GM12864 (cell line): ENCODE results near the gene STUM.

ENCODE experiments used
- DNase-seq: peaks from one replicate; pipeline ENCODE4 v3.0.0-alpha.2; 2011; ENCODE audit warnings: low read depth
- H3K4me3 ChIP-seq: 2 replicates; pipeline ENCODE4 v1.5.1; 2011; ENCODE audit warnings: mild to moderate bottlenecking, low read depth, low read length, control low read depth
- TF ChIP-seq, protein P1 (sequence below): IDR thresholded peaks from 2 replicates; pipeline ENCODE4 v1.5.1; 2011; ENCODE audit warnings: low read depth, mild to moderate bottlenecking, moderate library complexity, low read length, control low read depth, inconsistent platforms; ENCODE audit errors: missing control alignments

The STUM gene

GRCh38 chr1:226640321-226641136 lies 92.0 kb downstream of the STUM start:
- no peak overlapping the region for H3K4me3 ChIP-seq
- TF ChIP-seq, protein P1, sequence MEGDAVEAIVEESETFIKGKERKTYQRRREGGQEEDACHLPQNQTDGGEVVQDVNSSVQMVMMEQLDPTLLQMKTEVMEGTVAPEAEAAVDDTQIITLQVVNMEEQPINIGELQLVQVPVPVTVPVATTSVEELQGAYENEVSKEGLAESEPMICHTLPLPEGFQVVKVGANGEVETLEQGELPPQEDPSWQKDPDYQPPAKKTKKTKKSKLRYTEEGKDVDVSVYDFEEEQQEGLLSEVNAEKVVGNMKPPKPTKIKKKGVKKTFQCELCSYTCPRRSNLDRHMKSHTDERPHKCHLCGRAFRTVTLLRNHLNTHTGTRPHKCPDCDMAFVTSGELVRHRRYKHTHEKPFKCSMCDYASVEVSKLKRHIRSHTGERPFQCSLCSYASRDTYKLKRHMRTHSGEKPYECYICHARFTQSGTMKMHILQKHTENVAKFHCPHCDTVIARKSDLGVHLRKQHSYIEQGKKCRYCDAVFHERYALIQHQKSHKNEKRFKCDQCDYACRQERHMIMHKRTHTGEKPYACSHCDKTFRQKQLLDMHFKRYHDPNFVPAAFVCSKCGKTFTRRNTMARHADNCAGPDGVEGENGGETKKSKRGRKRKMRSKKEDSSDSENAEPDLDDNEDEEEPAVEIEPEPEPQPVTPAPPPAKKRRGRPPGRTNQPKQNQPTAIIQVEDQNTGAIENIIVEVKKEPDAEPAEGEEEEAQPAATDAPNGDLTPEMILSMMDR, result no peak
- no peak for DNase-seq

DNA sequence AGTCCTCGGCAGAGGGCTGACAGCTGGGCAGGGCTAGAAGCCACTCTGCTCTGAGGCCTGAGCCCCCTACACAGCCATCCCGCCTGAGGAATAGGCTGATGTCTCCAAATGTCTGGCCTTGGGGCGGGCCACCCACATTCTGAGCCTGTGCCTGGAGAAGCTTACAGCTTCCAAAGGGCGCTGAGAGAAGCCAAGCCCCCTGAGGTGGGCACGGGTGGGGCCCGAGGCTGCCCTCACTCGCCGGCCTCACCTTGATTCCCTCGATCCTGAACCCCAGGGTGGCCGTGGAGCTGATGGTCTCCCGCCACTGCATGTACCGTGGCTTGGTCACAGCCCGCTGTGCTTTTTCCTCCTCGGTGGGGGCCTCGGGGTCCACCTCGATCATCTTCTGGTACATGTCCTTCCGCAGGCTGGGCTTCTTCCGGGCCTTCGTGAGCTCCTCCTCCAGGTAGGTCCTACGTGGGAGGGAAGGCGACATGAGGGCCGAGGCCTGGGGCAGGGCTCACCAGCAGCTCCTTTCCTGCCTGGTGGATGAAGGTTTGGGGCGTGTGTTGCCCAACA lies 93.2 kb downstream of the STUM start:
- TF ChIP-seq, protein P1, result no peak
- DNase-seq, result no peak
- no peak overlapping the region for H3K4me3 ChIP-seq

DNA sequence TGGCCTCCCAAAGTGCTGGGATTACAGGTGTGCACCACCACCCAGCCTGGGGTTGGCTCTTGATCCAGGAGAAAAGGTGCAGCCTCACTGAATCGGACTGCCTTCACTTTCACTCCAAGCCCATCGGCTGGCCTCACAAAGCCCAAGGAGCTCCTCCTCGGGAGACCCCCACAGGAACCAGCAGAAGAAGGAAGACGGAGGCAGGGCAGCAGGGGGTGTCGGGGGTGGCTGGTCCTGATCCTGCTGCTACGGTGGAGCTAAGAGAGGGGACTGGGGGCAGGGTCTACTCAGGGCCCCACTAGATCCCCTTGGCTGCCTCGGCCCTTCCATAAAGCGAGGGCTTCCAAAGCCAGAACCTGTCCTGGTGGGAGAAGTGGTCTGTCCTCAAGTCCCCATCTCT lies 93.9 kb downstream of the STUM start:
- TF ChIP-seq, protein P1, result no peak

DNA sequence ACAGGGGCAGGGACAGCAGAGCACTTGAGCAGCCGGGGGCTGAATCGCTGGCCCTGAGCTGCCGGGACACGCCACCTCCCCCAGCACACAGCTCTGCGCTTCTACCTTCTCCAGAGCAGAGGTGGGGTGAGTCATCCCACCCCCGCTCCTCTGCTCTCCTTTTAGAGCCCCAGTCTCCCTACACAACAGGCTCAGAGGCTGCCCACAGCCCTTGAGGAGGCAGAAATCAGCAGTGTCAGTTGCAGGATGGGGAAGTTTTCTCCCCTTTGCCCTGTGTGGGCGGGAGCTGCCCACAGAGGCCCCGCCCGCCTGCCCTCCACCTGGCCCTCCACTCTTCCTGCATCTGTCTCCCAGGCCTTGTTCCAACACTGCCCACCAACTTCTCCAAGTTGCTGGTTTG lies 94.6 kb downstream of the STUM start:
- H3K4me3 ChIP-seq, result no peak overlapping the region

More for the DNA sequence above, 93.9 kb downstream of the STUM start:
- no peak for DNase-seq
- no peak overlapping the region for H3K4me3 ChIP-seq

DNA sequence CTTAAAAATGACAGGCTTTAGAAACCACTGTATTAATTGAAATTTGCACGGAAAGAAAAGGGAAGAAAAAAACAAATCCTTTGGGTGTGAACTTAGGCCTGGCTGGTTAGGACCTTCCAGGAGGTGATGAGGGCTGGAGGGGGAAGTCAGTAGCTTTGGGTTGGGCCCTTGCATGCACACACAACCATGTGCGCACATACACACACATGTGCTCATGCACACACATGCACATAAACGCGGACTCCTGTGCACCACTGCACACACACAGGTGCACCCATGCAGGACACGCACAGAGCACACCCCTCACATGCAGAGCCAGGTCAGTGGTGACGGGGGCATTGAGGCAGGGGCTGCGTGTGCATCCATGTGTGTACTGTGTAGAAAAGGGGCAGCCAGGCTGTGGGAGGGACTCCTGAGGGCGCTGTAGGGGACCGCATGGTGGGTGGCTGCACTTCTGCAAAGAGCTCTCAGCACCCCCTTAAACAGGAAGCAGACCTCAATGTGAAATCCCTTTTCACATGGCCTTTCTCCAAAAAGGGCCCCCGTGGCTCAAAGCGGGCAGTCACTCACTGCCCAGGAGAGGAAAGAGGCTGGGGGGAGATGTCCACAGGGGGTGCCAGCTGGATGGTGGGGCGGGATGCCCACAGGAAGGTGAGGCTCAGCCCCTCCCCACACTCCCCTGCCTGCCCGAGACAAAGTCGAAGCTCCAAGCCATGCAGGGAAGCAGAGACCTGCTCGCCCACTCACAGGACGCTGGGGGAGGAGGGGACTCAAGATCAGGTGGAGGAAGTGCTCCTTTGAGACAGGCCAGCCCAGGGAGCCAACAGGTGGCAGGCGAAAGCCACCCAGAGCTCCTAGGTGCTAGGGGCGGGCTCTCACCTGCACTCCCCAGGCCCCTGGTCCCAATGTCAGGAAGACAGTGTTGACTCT lies 95.3 kb downstream of the STUM start:
- TF ChIP-seq, protein P1, result peak; percentile 39
- no peak overlapping the region for H3K4me3 ChIP-seq

More for the DNA sequence above, 94.6 kb downstream of the STUM start:
- TF ChIP-seq, protein P1, result no peak
- DNase-seq, result no peak

DNA sequence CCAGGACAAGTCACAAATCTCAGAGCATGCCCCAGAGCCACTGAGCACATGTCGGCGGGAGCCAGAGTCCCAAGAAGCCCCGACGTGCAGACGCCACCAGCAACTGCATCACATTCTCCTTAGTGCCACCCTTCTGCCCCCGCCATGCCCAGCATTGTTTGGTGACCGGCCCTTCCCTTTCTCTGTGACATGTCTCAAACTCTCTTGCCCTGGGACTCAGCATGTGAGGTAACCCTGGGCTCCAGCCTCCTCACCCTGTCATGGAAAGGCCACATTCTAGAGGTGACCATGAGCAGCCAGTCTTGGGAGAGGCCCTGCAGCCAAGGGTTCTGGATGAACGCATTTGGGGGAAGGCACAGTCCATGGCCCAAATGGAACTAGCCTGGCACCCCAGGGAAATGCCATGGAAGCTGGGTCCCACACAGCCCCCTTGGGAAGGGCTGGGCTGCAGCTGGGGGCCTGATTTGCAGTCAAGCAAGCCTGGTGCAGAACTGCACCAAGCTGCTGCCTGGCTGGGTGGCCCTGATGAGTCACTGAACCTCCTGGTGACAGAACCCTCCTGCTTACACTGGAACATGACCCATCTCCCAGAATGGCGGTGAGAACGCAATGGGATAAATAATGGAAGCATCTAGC lies 96.1 kb downstream of the STUM start:
- TF ChIP-seq, protein P1, result no peak
- DNase-seq, result no peak
- no peak overlapping the region for H3K4me3 ChIP-seq

More for the DNA sequence above, 95.3 kb downstream of the STUM start:
- DNase-seq, result no peak
